Stimulated activated CD4-positive, alpha-beta T cell treated with anti-CD3 and anti-CD28 coated beads, Interleukin-1b, Interleukin-23, amount 100 ng/mL, for 24 hours (primary cell): ENCODE results near the gene ATXN7L1.
"Not testable (repeated sequence)": the region's sequence is repeated elsewhere in the genome, so short reads cannot be mapped to it uniquely, and the experiment has no call there.

Experiments
- DNase-seq, 4 experiments: peaks; one replicate each; pipeline ENCODE4 v3.0.0-alpha.2; 2020; ENCODE audit warnings: low read depth in 4 of 4, low spot score in 1 of 4

ATXN7L1 gene

GRCh38 chr7:105708763-105709080 is 167.7 kb downstream of the ATXN7L1 start:
- DNase-seq, result no peak

GRCh38 chr7:105707967-105708762 is 168.2 kb downstream of the ATXN7L1 start:
- no peak for DNase-seq

- DNase-seq, result no peak
Observed at GRCh38 chr7:105707381-105707780, 169.0 kb downstream of the ATXN7L1 start.

- DNase-seq, result no peak
Observed at GRCh38 chr7:105705427-105705826, 171.0 kb downstream of the ATXN7L1 start.

- DNase-seq, result no peak
Observed at GRCh38 chr7:105703207-105703930, 173.0 kb downstream of the ATXN7L1 start.

- no peak for DNase-seq
Observed at GRCh38 chr7:105699568-105700236, 176.7 kb downstream of the ATXN7L1 start.

GRCh38 chr7:105698531-105698930 is 177.9 kb downstream of the ATXN7L1 start:
- DNase-seq, result no peak

GRCh38 chr7:105697753-105698152 is 178.6 kb downstream of the ATXN7L1 start:
- DNase-seq, result no peak

- not testable (repeated sequence) for DNase-seq
Observed at GRCh38 chr7:105697169-105697568, 179.2 kb downstream of the ATXN7L1 start.

GRCh38 chr7:105693576-105693975 is 182.8 kb downstream of the ATXN7L1 start:
- no peak for DNase-seq

- no peak for DNase-seq
Observed at GRCh38 chr7:105691680-105692564, 184.5 kb downstream of the ATXN7L1 start.

GRCh38 chr7:105691082-105691679 is 185.2 kb downstream of the ATXN7L1 start:
- no peak for DNase-seq

GRCh38 chr7:105690325-105690945 is 186.0 kb downstream of the ATXN7L1 start:
- no peak for DNase-seq

- no peak for DNase-seq
Observed at GRCh38 chr7:105689067-105689819, 187.2 kb downstream of the ATXN7L1 start.

GRCh38 chr7:105688617-105689016 is 187.8 kb downstream of the ATXN7L1 start:
- DNase-seq, result no peak

- no peak for DNase-seq
Observed at GRCh38 chr7:105685161-105685560, 191.2 kb downstream of the ATXN7L1 start.

- DNase-seq, result no peak
Observed at GRCh38 chr7:105682341-105683060, 193.9 kb downstream of the ATXN7L1 start.

GRCh38 chr7:105680505-105681187 is 195.8 kb downstream of the ATXN7L1 start:
- no peak for DNase-seq
